Subcutaneous abdominal adipose tissue (tissue), 5 donors: ENCODE results near the gene NELFB.
A peak's percentile ranks its signal among the peaks of the same experiment; 100 is the strongest.

Source experiments
- H3K27ac ChIP-seq: one replicate; pipeline ENCODE4 v1.7.0; 2013; ENCODE audit warnings: low read depth, mild to moderate bottlenecking, inconsistent platforms, low read length, moderate library complexity
- H3K27me3 ChIP-seq, 5 donors: one replicate each; pipeline ENCODE4 v1.7.0; 2013; ENCODE audit warnings: low read length in 5 of 5, inconsistent platforms in 1 of 5; ENCODE audit not compliant: control insufficient read depth in 5 of 5, insufficient read depth in 4 of 5
- H3K36me3 ChIP-seq, 5 donors: one replicate each; pipeline ENCODE4 v1.7.0; 2013; ENCODE audit warnings: low read length in 5 of 5; ENCODE audit not compliant: control insufficient read depth in 5 of 5, insufficient read depth in 5 of 5
- H3K4me1 ChIP-seq, 5 donors: one replicate each; pipeline ENCODE4 v1.7.0; 2013; ENCODE audit warnings: low read length in 5 of 5, mild to moderate bottlenecking in 3 of 5, moderate library complexity in 1 of 5; ENCODE audit not compliant: control insufficient read depth in 5 of 5, insufficient read depth in 5 of 5
- H3K4me3 ChIP-seq, 5 donors: one replicate each; pipeline ENCODE4 v1.7.0; 2013; ENCODE audit warnings: low read length in 5 of 5, low read depth in 1 of 5
- H3K9ac ChIP-seq, 5 donors: one replicate each; pipeline ENCODE4 v1.7.0; 2013; ENCODE audit warnings: low read length in 5 of 5, mild to moderate bottlenecking in 4 of 5, moderate library complexity in 3 of 5
- H3K9me3 ChIP-seq, 5 donors: one replicate each; pipeline ENCODE4 v1.7.0; 2013; ENCODE audit warnings: low read length in 5 of 5; ENCODE audit not compliant: control insufficient read depth in 5 of 5
- donor health status: healthy.
- donor health status: healthy.
- donor health status: healthy.
- donor health status: healthy.
- donor health status: healthy.

Gene NELFB

DNA sequence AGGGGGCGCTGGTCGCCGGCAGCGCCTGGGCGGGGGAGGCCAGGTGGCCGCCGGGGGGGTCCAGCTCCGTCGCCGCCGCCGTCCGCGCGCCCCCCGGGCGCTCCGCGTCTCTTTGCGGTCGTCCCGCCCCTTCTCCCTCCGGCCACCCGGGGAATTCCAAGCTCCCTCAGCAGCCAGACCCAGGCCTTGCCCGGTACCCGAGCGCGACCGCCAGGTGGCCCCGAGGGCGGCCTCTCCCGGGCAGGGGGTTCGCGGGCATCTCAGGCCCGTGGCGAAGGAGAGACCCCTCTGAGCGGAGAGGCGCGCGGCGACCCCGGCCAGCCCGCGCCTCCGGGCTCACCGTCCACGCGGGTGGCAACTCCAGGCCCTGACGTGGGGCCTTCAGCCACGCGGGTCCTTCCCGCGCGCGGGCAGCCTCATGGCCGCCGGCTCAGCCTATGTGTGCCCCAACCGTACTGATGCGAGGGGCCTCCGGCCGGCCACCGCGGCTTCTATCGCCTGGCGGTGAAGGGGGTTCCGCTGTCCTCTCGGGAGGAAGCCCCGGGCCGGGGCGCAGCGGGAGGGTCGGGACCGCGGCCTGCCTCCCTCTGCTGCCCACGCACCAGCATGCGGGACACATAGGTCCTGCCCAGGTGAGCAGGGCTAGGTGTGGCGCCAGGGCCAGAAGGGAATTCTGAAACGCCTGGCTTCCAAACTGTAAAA, 47.5 kb downstream of the NELFB start:
- peaks cover 37 to 74% (median 72%) of the 10 kb centered on the region in 5 donors for H3K27me3 ChIP-seq
- H3K27ac ChIP-seq = peak overlapping the region; percentile 41
- peaks cover 0 to 3% (median 0%) of the 10 kb centered on the region in 5 donors for H3K36me3 ChIP-seq
- H3K4me3 ChIP-seq = peak overlapping the region in 4 of 5 donors; percentile 37 to 60 (median 46)
- no peaks in the 10 kb centered on the region for H3K9me3 ChIP-seq
- peak overlapping the region in 2 of 5 donors; percentile 39 to 66 for H3K9ac ChIP-seq
- peaks cover 5 to 83% (median 68%) of the 10 kb centered on the region in 5 donors for H3K4me1 ChIP-seq

- Histone ChIP-seq H3K4me1 (peaks cover 5 to 77% (median 64%) of the 10 kb centered on the region in 5 donors), H3K4me3 (peak overlapping the region in 3 of 5 donors; percentile 39 to 60 (median 54)), H3K27ac (peak overlapping the region; percentile 41)
Observed at GRCh38 chr9:137303151-137303892, 48.2 kb downstream of the NELFB start.

GRCh38 chr9:137303893-137304382, 48.8 kb downstream of the NELFB start:
- Histone ChIP-seq H3K27ac (no peak overlapping the region), H3K4me3 (peak overlapping the region in 1 of 5 donors; percentile 54), H3K4me1 (peaks cover 5 to 71% (median 59%) of the 10 kb centered on the region in 5 donors), H3K27me3 (peaks cover 27 to 68% (median 63%) of the 10 kb centered on the region in 5 donors), H3K36me3 (peaks cover 0 to 3% (median 0%) of the 10 kb centered on the region in 5 donors), H3K9ac (peak overlapping the region in 1 of 5 donors; percentile 25), H3K9me3 (no peaks in the 10 kb centered on the region)

More at GRCh38 chr9:137303151-137303892, 48.2 kb downstream of the NELFB start:
- no peaks in the 10 kb centered on the region for H3K9me3 ChIP-seq
- peaks cover 0 to 3% (median 0%) of the 10 kb centered on the region in 5 donors for H3K36me3 ChIP-seq
- peaks cover 33 to 74% (median 69%) of the 10 kb centered on the region in 5 donors for H3K27me3 ChIP-seq
- H3K9ac ChIP-seq = peak overlapping the region in 2 of 5 donors; percentile 25 to 39

DNA sequence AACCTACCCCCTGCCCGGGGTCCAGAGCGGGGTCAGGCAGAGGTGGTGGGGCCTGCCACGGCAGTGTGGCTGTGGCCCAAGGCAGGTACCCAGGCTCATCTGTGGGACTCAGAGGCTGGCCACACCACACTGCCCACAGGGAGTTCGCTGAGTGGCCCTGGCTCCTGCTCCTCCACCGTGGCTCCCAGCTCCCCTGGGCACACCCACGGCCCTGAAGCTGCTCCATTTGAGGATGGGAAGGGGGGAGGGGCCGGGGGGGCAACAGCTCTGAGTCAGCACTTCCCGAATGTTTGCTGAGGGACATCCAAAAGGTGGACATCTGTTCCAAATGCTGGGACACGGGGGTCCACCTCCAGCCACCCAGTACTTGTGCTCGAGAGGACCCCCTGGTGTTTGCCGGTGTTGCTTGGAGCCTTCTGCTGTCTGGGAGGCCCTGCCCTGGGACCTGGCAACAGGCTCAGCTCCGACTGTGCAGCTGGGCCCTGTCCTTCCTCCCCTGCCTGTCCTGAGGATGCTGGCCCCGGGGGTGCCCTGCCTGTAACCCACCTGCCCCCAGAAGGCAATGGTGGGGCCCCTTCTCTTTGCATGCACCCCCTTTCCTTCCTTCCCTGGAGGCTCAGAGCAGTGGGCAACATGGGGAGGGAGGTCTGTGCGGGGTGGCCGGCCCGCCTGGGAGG, 49.4 kb downstream of the NELFB start:
- peaks cover 5 to 66% (median 54%) of the 10 kb centered on the region in 5 donors for H3K4me1 ChIP-seq
- no peaks in the 10 kb centered on the region for H3K36me3 ChIP-seq
- H3K27ac ChIP-seq = peak overlapping the region; percentile 54
- H3K9ac ChIP-seq = no peak overlapping the region
- no peak overlapping the region for H3K4me3 ChIP-seq
- peaks cover 22 to 62% (median 57%) of the 10 kb centered on the region in 5 donors for H3K27me3 ChIP-seq
- no peaks in the 10 kb centered on the region for H3K9me3 ChIP-seq

- H3K4me3 ChIP-seq = peak overlapping the region in 3 of 5 donors; percentile 39 to 49 (median 41)
- H3K9ac ChIP-seq = peak overlapping the region in 1 of 5 donors; percentile 2
- H3K36me3 ChIP-seq = no peaks in the 10 kb centered on the region
- peaks cover 16 to 56% (median 53%) of the 10 kb centered on the region in 5 donors for H3K27me3 ChIP-seq
- no peaks in the 10 kb centered on the region for H3K9me3 ChIP-seq
- peak overlapping the region; percentile 54 for H3K27ac ChIP-seq
- H3K4me1 ChIP-seq = peaks cover 5 to 66% (median 54%) of the 10 kb centered on the region in 5 donors
Observed at GRCh38 chr9:137305060-137305797, 50.1 kb downstream of the NELFB start.

DNA sequence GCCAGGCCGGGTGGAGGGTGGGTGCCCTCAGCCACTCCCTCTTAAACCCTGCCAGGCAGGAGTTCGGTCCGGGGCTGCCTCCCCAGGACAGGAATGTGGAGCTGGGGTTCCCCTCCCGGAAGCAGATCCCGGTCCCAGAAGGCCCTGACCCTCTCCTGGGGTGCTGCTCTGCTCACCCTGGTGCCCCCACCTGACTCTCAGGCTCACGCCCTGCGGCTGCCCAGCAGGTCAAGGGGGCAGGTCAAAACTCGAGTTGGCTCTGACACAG, 50.6 kb downstream of the NELFB start:
- Histone ChIP-seq H3K9me3 (no peaks in the 10 kb centered on the region), H3K27me3 (peaks cover 16 to 59% (median 54%) of the 10 kb centered on the region in 5 donors), H3K27ac (peak overlapping the region; percentile 57), H3K4me1 (peaks cover 5 to 63% (median 54%) of the 10 kb centered on the region in 5 donors), H3K9ac (peak overlapping the region in 2 of 5 donors; percentile 3 to 64), H3K4me3 (peak overlapping the region in 3 of 5 donors; percentile 39 to 49 (median 41)), H3K36me3 (no peaks in the 10 kb centered on the region)

GRCh38 chr9:137306066-137306849, 51.1 kb downstream of the NELFB start:
- Histone ChIP-seq H3K27ac (peak overlapping the region; percentile 57), H3K27me3 (peaks cover 16 to 61% (median 54%) of the 10 kb centered on the region in 5 donors)

DNA sequence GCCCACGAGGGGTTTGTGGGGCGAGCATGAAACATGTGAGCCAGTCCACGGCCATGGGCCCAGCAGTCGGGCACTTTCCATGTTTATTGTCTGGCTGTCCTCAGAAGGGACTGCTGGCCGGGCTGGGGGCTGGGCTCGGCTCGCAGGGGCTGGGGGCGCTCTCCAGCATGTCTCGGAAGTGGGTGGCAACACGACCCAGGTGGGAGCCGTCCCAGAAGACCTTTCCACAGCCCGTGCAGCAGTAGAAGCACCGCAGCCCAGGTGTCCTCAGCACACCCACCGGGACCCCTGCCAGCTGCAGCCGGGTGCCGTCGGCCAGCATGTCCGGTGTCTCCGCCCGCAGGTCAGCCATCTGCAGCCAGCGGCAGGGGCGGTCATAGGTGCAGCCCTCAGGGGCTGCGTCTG, 51.7 kb downstream of the NELFB start:
- Histone ChIP-seq H3K27me3 (peaks cover 16 to 56% (median 51%) of the 10 kb centered on the region in 5 donors), H3K27ac (no peak overlapping the region), H3K4me3 (peak overlapping the region in 2 of 5 donors; percentile 41 to 59), H3K4me1 (peaks cover 9 to 54% (median 49%) of the 10 kb centered on the region in 5 donors), H3K9ac (no peak overlapping the region), H3K36me3 (no peaks in the 10 kb centered on the region), H3K9me3 (no peaks in the 10 kb centered on the region)

More at GRCh38 chr9:137306066-137306849, 51.1 kb downstream of the NELFB start:
- Histone ChIP-seq H3K4me1 (peaks cover 6 to 58% (median 54%) of the 10 kb centered on the region in 5 donors), H3K36me3 (no peaks in the 10 kb centered on the region), H3K4me3 (peak overlapping the region in 2 of 5 donors; percentile 41 to 59), H3K9me3 (no peaks in the 10 kb centered on the region), H3K9ac (peak overlapping the region in 2 of 5 donors; percentile 3 to 64)
